Spleen (tissue), 7 donors: ENCODE results near the gene CLDN2.

Source experiments
- POLR2A ChIP-seq, 3 donors: fragments of 450-650 bp; IDR thresholded peaks; one replicate each; pipeline ENCODE4 v1.5.1; 2017; ENCODE audit warnings: antibody characterized with exemption in 3 of 3, mild to moderate bottlenecking in 1 of 3
- POLR2AphosphoS5 ChIP-seq, 3 donors: sonication (generic); formaldehyde crosslinking; IDR thresholded peaks; one replicate each; pipeline ENCODE4 v1.5.1; 2017; ENCODE audit warnings: antibody characterized with exemption in 3 of 3
- TF ChIP-seq, protein P1 (sequence below), 11 experiments: fragments of 200-600 bp in 7 of 11; fragments of 450-650 bp in 4 of 11; sonication (generic) in 4 of 11; IDR thresholded peaks in 8 of 11; conservative IDR thresholded peaks in 3 of 11; 1 replicate in 7 of 11; 2 replicates in 4 of 11; pipeline versions ENCODE4 v1.4.0 to v1.8.0; 2016 to 2021; ENCODE audit warnings: antibody characterized with exemption in 11 of 11, inconsistent platforms in 4 of 11, mild to moderate bottlenecking in 1 of 11
- donor health status: DM: no; HTN: no; CAD: no; lungs with moderate emphysema.
- donor health status: DM: no; HTN: no; CAD: no.
- donor health status: DM: no; HTN: no; CAD: no.

DNA sequence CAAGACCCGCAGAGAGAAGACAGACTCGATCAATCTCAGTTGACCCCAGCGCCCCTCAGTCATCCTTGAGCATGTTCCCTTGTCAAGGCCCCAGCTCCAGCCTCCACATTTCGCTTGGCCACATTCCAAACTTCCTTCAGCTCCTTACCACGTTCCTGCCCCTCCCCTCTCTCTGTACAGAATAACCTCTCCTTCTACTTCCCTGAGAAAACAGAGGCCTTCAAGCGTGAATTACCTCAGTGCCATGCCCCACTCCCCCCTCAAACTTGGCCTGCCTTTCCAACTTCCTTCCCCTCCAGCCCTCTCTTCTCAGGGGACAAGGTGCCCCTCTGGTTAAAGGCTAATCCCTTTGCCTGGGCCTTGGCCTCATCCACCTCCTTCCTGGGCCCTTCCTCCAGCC is 13.8 kb upstream of the CLDN2 start:
- TF ChIP-seq, protein P1, sequence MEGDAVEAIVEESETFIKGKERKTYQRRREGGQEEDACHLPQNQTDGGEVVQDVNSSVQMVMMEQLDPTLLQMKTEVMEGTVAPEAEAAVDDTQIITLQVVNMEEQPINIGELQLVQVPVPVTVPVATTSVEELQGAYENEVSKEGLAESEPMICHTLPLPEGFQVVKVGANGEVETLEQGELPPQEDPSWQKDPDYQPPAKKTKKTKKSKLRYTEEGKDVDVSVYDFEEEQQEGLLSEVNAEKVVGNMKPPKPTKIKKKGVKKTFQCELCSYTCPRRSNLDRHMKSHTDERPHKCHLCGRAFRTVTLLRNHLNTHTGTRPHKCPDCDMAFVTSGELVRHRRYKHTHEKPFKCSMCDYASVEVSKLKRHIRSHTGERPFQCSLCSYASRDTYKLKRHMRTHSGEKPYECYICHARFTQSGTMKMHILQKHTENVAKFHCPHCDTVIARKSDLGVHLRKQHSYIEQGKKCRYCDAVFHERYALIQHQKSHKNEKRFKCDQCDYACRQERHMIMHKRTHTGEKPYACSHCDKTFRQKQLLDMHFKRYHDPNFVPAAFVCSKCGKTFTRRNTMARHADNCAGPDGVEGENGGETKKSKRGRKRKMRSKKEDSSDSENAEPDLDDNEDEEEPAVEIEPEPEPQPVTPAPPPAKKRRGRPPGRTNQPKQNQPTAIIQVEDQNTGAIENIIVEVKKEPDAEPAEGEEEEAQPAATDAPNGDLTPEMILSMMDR (IDR thresholded peaks at IDR 0.05 in 8 of 11, conservative IDR thresholded peaks at IDR 0.05 in 3 of 11), result no peak
- TF ChIP-seq POLR2A (IDR thresholded peaks at IDR 0.05) (no peak), POLR2AphosphoS5 (IDR thresholded peaks at IDR 0.05) (no peak)
